Neural crest cell (in vitro differentiated cells): ENCODE data around the gene XIAP. TPM values are rescaled to one million over a fixed set of nuclear protein-coding genes. Genes with fewer than 3 reads are reported as not detected.
"Not testable (repeated sequence)": the region's sequence is repeated elsewhere in the genome, so short reads cannot be mapped to it uniquely, and the experiment has no call there.

ENCODE experiments used
- DNase-seq: peaks from one replicate; pipeline ENCODE4 v3.0.0; 2021; ENCODE audit warnings: low read depth, mixed read lengths, low spot score
- H3K27ac Mint-ChIP-seq: one replicate; pipeline ENCODE4 v1.8.0; 2021; ENCODE audit warnings: mild to moderate bottlenecking, mixed read lengths; ENCODE audit not compliant: unreplicated experiment
- H3K27me3 Mint-ChIP-seq: 2 replicates; pipeline ENCODE4 v1.8.0; 2021; ENCODE audit warnings: low read depth, mild to moderate bottlenecking, mixed read lengths
- H3K36me3 Mint-ChIP-seq: 2 replicates; pipeline ENCODE4 v1.8.0; 2021; ENCODE audit warnings: low read depth, mild to moderate bottlenecking, mixed read lengths
- H3K4me1 Mint-ChIP-seq: 2 replicates; pipeline ENCODE4 v1.8.0; 2021; ENCODE audit warnings: mixed read lengths
- H3K4me3 Mint-ChIP-seq: one replicate; pipeline ENCODE4 v1.8.0; 2021; ENCODE audit warnings: mild to moderate bottlenecking, mixed read lengths
- H3K9me3 Mint-ChIP-seq: 2 replicates; pipeline ENCODE4 v1.8.0; 2021; ENCODE audit warnings: mixed read lengths
- long read RNA-seq: library from polyadenylated mRNA; unstranded; transcript quantifications from one replicate; pipeline ENCODE4 v2.0.0, GENCODE V29; 2020
- total RNA-seq: library from RNA; stranded (reverse); gene quantifications from 2 replicates; pipeline ENCODE4 v1.2.1, GENCODE V29; 2021
- TF ChIP-seq, protein P1 (sequence below): fragments of 200-600 bp; sonication (generic); conservative IDR thresholded peaks from 2 replicates; pipeline ENCODE4 v1.5.0; 2021; ENCODE audit warnings: antibody characterized with exemption, mild to moderate bottlenecking

XIAP gene
- total RNA-seq: 34.1 and 34.4 TPM in 2 replicates
- long read RNA-seq, full-length matches to known transcripts: 8 of 10 reads
- long read RNA-seq, partial matches to known transcripts: 1 of 10 reads
- long read RNA-seq, other reads (novel, unspliced or antisense): 1 of 10 reads

DNA sequence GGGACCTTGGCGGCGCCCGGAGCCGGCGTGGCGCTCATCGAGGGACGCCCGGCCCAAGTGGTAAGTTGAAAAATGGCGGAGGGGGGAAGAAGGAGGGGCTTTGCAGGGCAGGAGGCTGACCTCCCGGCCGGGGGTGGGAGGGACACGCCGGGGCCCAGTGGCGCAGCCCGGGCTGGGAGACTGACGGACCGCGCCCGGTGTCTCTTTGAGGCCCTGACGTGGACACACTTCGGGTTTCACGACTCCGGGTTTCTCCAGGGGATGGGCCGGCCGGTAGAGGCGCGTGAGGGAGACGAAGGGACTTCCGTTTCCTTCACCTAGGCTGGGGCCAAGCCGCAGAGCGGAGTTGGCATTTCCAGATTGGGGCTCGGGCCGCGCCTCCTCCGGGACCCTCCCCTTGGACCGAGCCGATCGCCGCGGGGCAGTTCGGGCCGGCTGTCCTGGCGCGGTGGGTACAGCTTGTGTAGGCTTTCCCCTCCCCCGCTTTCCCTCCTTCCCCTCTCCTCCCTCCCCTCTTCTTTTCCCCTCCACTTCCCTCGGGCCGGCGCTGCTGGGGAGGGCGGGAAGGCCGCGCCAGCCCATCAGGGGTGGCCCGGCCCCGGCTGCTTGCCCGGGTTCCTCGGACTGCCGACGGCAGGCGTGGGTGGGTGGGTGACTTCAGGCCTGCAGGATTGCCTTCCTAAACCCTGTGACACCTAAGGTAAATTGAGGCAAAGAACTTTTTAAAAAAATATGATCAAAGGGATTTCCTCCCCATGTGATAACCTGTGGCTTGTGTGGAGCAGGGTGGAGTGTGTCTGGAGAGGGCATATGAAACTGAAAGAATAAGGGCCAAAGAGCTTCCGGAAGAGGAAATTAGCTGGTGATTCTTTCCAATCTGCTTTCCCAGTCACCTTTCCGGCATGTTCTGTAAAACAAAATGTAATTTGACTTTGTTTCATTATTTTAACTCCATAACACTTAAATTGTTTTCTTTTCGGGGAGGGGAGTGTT is at the start of gene XIAP:
TSS of gene XIAP (plus strand) at position 208 of the 993 bp plus-strand sequence. CDS start 25,610 bp downstream, outside the sequence.
- Mint-ChIP-seq H3K36me3 (peaks cover 6% of the 10 kb centered on the region), H3K4me1 (peaks cover 22% of the 10 kb centered on the region), H3K9me3 (peaks cover 6% of the 10 kb centered on the region), H3K27me3 (no peaks in the 10 kb centered on the region), H3K4me3 (peak within 1 kb of the TSS; percentile 93), H3K27ac (peak within 1 kb of the TSS; percentile 52)
- TF ChIP-seq, protein P1, sequence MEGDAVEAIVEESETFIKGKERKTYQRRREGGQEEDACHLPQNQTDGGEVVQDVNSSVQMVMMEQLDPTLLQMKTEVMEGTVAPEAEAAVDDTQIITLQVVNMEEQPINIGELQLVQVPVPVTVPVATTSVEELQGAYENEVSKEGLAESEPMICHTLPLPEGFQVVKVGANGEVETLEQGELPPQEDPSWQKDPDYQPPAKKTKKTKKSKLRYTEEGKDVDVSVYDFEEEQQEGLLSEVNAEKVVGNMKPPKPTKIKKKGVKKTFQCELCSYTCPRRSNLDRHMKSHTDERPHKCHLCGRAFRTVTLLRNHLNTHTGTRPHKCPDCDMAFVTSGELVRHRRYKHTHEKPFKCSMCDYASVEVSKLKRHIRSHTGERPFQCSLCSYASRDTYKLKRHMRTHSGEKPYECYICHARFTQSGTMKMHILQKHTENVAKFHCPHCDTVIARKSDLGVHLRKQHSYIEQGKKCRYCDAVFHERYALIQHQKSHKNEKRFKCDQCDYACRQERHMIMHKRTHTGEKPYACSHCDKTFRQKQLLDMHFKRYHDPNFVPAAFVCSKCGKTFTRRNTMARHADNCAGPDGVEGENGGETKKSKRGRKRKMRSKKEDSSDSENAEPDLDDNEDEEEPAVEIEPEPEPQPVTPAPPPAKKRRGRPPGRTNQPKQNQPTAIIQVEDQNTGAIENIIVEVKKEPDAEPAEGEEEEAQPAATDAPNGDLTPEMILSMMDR: peak; percentile 17
- peak; percentile 56 for DNase-seq

DNA sequence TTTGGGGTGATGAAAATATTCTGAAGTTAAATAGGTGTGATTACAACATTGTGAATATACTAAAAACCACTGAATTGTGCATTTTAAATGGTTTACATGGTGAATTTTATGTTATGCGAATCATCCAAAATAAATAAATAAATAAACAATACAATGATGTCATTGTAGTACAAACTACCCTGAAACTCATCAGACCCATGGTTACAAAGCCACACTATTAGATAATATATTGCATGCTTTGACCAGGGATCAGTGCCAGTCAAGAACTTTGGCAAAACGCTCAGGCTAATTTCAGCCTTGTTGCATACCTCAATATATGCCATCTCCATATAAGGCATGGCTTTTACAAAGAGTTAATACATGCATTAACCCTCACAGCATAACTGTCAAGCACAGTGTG is 45.5 kb upstream of the XIAP start:
- Mint-ChIP-seq H3K27ac (no peak overlapping the region), H3K4me1 (no peaks in the 10 kb centered on the region), H3K4me3 (no peak overlapping the region), H3K9me3 (peaks cover 3% of the 10 kb centered on the region), H3K27me3 (no peaks in the 10 kb centered on the region), H3K36me3 (peaks cover under 1% of the 10 kb centered on the region)
- DNase-seq: no peak
- TF ChIP-seq, protein P1: no peak

DNA sequence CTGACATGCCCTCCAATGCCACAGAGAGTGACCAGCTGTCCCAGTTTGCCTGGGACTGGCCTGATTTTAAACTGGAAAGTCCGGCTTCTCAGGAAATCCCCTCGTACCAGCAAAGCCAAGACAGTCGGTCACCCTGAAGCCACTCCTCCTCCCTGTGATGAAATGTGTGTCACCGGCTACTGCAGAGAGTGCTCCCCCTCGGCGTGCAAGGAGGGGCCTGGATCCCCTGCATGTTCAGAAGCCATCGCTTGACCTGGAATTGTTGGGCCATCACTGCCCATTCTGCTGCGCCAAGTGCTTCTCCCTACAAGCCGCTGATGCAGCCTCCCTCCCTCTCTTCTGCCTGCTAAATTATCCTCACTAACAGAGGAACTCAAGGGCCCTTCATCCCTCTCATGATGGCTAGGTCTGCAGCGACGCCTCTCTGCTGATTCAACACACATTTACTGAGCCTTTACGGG is 44.9 kb upstream of the XIAP start:
- H3K27ac Mint-ChIP-seq: peak overlapping the region; percentile 50
- not testable (repeated sequence) for H3K36me3 Mint-ChIP-seq, H3K4me1 Mint-ChIP-seq, DNase-seq, H3K9me3 Mint-ChIP-seq, H3K27me3 Mint-ChIP-seq, H3K4me3 Mint-ChIP-seq

DNA sequence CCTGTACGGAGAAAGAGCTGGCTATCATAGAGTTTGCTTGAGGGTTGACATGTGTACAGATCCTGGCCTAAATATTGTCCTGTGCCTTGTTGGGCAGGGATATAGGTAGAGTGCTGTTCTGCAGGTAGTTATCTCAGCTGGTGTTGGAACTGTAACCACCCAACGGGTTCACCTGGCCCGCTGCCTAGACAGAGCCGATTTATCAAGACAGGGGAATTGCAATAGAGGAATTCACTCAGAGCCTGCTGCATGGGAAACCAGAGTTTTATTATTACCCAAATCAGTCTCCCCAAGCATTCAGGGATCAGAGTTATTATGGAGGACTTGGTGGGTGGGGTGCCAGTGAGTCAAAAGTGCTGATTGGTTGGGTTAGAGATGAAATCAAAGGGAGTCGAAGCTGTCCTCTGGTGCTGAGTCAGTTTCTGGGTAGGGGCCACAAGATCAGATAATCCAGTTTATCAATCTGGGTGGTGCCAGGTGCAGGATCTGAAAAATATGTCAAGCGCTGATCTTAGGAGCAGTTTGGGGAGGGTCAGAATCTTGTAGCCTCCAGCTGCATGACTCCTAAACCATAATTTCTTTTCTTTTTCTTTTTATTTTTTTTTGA is 42.5 kb upstream of the XIAP start:
- Mint-ChIP-seq H3K27ac (no peak overlapping the region), H3K36me3 (no peaks in the 10 kb centered on the region), H3K27me3 (no peaks in the 10 kb centered on the region), H3K4me3 (no peak overlapping the region), H3K4me1 (no peaks in the 10 kb centered on the region), H3K9me3 (peaks cover 3% of the 10 kb centered on the region)
- TF ChIP-seq, protein P1: no peak
- no peak for DNase-seq

DNA sequence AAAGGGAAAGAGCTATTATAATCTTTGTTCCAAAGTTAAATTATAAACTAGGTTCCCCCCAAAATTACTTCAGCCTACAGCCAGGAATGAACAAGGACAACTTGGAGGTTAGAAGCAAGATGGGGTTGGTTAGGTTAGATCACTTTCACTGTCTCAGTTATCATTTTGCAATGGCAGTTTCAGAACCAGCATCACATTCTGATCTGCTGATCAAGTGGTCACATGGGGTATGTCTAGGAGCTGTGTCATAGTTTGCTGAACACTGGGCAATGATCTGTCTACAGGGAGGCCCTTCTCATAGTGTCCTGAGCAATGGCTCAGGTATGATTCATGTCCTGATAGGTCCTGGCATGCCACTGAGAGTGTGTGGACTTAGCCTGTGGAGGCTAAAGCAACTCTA is 41.6 kb upstream of the XIAP start:
- Mint-ChIP-seq H3K4me3 (no peak overlapping the region), H3K4me1 (no peaks in the 10 kb centered on the region), H3K27ac (no peak overlapping the region), H3K9me3 (peaks cover 5% of the 10 kb centered on the region), H3K36me3 (no peaks in the 10 kb centered on the region), H3K27me3 (no peaks in the 10 kb centered on the region)
- no peak for DNase-seq
- TF ChIP-seq, protein P1: no peak
